Glomerular endothelial cell (primary cell): Measurements from ENCODE around the gene MEF2C. TPM values are rescaled to one million over a fixed set of nuclear protein-coding genes. Genes with fewer than 3 reads are reported as not detected.

Source experiments
- DNase-seq: peaks from one replicate; pipeline ENCODE4 v3.0.0-alpha.2; 2011; ENCODE audit warnings: low read depth, low spot score; ENCODE audit errors: extremely low read depth
- total RNA-seq: library from RNA; depleted of rRNA; stranded (reverse); fragments of >200 nt; gene quantifications from 2 replicates; pipeline ENCODE4 v1.2.3, GENCODE V29; 2015

MEF2C gene
- total RNA-seq, 1 donor from 2014 or later = 40.0 TPM

- DNase-seq = no peak
These were observed 112.4 kb downstream of the MEF2C start for GRCh38 chr5:88770276-88771257.

GRCh38 chr5:88769165-88769564 lies 113.8 kb downstream of the MEF2C start:
- DNase-seq = no peak

- DNase-seq = no peak
These were observed 114.6 kb downstream of the MEF2C start for GRCh38 chr5:88768411-88768810.

- no peak for DNase-seq
These were observed 117.2 kb downstream of the MEF2C start for GRCh38 chr5:88765798-88766197.

- no peak for DNase-seq
These were observed 117.8 kb downstream of the MEF2C start for GRCh38 chr5:88765171-88765570.

GRCh38 chr5:88761939-88762338 lies 121.0 kb downstream of the MEF2C start:
- no peak for DNase-seq

- DNase-seq = no peak
These were observed 121.6 kb downstream of the MEF2C start for GRCh38 chr5:88761269-88761850.

GRCh38 chr5:88760527-88760926 lies 122.5 kb downstream of the MEF2C start:
- DNase-seq = no peak

GRCh38 chr5:88758591-88758990 lies 124.4 kb downstream of the MEF2C start:
- DNase-seq = no peak

- no peak for DNase-seq
These were observed 124.8 kb downstream of the MEF2C start for GRCh38 chr5:88758184-88758583.

GRCh38 chr5:88756953-88757352 lies 126.0 kb downstream of the MEF2C start:
- DNase-seq = no peak

- DNase-seq = no peak
These were observed 134.3 kb downstream of the MEF2C start for GRCh38 chr5:88748666-88749065.

GRCh38 chr5:88746438-88746882 lies 136.5 kb downstream of the MEF2C start:
- DNase-seq = no peak

- no peak for DNase-seq
These were observed 137.8 kb downstream of the MEF2C start for GRCh38 chr5:88745093-88745696.

- no peak for DNase-seq
These were observed 139.7 kb downstream of the MEF2C start for GRCh38 chr5:88743231-88743834.

- DNase-seq = no peak
These were observed 141.0 kb downstream of the MEF2C start for GRCh38 chr5:88741964-88742363.

GRCh38 chr5:88740604-88741185 lies 142.3 kb downstream of the MEF2C start:
- DNase-seq = no peak

- DNase-seq = no peak
These were observed 146.5 kb downstream of the MEF2C start for GRCh38 chr5:88736494-88736893.

GRCh38 chr5:88734983-88735382 lies 148.0 kb downstream of the MEF2C start:
- DNase-seq = no peak

GRCh38 chr5:88734191-88734640 lies 148.8 kb downstream of the MEF2C start:
- no peak for DNase-seq

- no peak for DNase-seq
These were observed 150.1 kb downstream of the MEF2C start for GRCh38 chr5:88732862-88733261.
